Cardiac muscle cell (in vitro differentiated cells and primary cell): Measurements from ENCODE around the gene ANKRD11. TPM values are rescaled to one million over a fixed set of nuclear protein-coding genes. Genes with fewer than 3 reads are reported as not detected.
"Not testable (repeated sequence)": the region's sequence is repeated elsewhere in the genome, so short reads cannot be mapped to it uniquely, and the experiment has no call there.

Source experiments
- DNase-seq, 2 donors: peaks; one replicate each; pipeline versions ENCODE4 v3.0.0 to v3.0.0-alpha.2; 2010 to 2017; ENCODE audit warnings: low read depth in 1 of 2, low spot score in 1 of 2
- H3K27ac ChIP-seq: fragments of 200-600 bp; sonication (generic); 2 replicates; pipeline ENCODE4 v1.5.1; 2016
- H3K27me3 ChIP-seq: fragments of 200-600 bp; sonication (generic); 2 replicates; pipeline ENCODE4 v1.6.0; 2016; ENCODE audit warnings: control low read depth
- H3K36me3 ChIP-seq: fragments of 200-600 bp; sonication (generic); 2 replicates; pipeline ENCODE4 v1.5.1; 2016; ENCODE audit warnings: control low read depth
- H3K4me1 ChIP-seq: fragments of 200-600 bp; sonication (generic); 2 replicates; pipeline ENCODE4 v1.8.1; 2017; ENCODE audit warnings: low read depth, mild to moderate bottlenecking, mixed run types
- H3K4me3 ChIP-seq: fragments of 200-600 bp; sonication (generic); 2 replicates; pipeline ENCODE4 v1.5.1; 2016; ENCODE audit warnings: mild to moderate bottlenecking
- H3K9me3 ChIP-seq: fragments of 200-600 bp; sonication (generic); 2 replicates; pipeline ENCODE4 v1.5.1; 2017; ENCODE audit warnings: low read depth, mild to moderate bottlenecking, control low read depth
- CTCF ChIP-seq: IDR thresholded peaks from 2 replicates; pipeline ENCODE4 v1.5.1; 2012; ENCODE audit warnings: low read depth, mild to moderate bottlenecking, low read length
- polyA plus RNA-seq: library from polyadenylated mRNA; unstranded; fragments of >200 nt; fragmentation: Nextera tagmentation; extraction: Ambion mirVana; gene quantifications from 2 replicates; pipeline ENCODE4 v1.2.1, GENCODE V29; 2016
- total RNA-seq: library from RNA; depleted of rRNA; stranded (reverse); fragments of >200 nt; gene quantifications from 2 replicates; pipeline ENCODE4 v1.2.3, GENCODE V29; 2016

The ANKRD11 gene
- total and polyA plus RNA-seq, 2 experiments from 2014 or later, result 111 to 131 TPM

GRCh38 chr16:89423681-89424260 lies 66.6 kb downstream of the ANKRD11 start:
- Histone ChIP-seq H3K27ac (peak overlapping the region; percentile 82), H3K36me3 (no peaks in the 10 kb centered on the region), H3K4me3 (no peak overlapping the region)

GRCh38 chr16:89422905-89423630 lies 67.3 kb downstream of the ANKRD11 start:
- peak; percentile 39 to 41 for DNase-seq
- no peak overlapping the region for H3K4me3 ChIP-seq
- no peaks in the 10 kb centered on the region for H3K9me3 ChIP-seq
- no peaks in the 10 kb centered on the region for H3K36me3 ChIP-seq
- no peak for TF ChIP-seq CTCF
- no peaks in the 10 kb centered on the region for H3K27me3 ChIP-seq
- H3K4me1 ChIP-seq, result peaks cover 14% of the 10 kb centered on the region
- peak overlapping the region; percentile 82 for H3K27ac ChIP-seq

More at GRCh38 chr16:89423681-89424260, 66.6 kb downstream of the ANKRD11 start:
- DNase-seq, result no peak
- TF ChIP-seq CTCF, result no peak
- H3K27me3 ChIP-seq, result no peaks in the 10 kb centered on the region
- peaks cover 14% of the 10 kb centered on the region for H3K4me1 ChIP-seq
- H3K9me3 ChIP-seq, result no peaks in the 10 kb centered on the region

DNA sequence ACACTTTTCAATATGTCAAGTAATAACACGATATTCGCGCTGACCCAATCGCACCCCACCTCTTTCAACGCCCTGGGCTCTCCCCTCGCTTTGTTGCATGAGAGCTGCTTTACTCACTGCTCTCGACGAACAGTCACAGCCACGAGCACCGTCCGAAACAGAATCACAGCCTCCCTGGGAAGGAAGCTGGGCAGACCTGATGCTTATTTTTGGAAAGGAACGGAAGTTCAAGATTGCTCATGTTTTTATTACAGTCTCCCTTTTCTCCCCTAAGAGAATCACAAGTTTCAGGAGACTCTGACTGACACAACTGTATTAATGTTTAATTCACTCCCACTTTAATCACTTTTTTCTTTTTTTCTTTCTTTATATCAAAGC lies 67.8 kb downstream of the ANKRD11 start:
- peak in 1 of 2 donors; percentile 38 for DNase-seq
- Histone ChIP-seq H3K9me3 (no peaks in the 10 kb centered on the region), H3K36me3 (no peaks in the 10 kb centered on the region), H3K4me3 (no peak overlapping the region), H3K27ac (peak overlapping the region; percentile 82), H3K4me1 (peaks cover 17% of the 10 kb centered on the region), H3K27me3 (no peaks in the 10 kb centered on the region)
- TF ChIP-seq CTCF, result no peak

DNA sequence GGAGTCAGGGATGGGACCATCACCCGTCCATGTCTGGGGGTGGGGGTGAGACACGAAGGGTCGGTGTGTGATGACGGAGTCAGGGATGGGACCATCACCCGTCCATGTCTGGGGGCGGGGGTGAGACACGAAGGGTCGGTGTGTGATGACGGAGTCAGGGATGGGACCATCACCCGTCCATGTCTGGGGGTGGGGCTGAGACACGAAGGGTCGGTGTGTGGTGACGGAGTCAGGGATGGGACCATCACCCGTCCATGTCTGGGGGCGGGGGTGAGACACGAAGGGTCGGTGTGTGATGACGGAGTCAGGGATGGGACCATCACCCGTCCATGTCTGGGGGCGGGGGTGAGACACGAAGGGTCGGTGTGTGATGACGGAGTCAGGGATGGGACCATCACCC lies 69.1 kb downstream of the ANKRD11 start:
- not testable (repeated sequence) for DNase-seq, H3K27me3 ChIP-seq, H3K9me3 ChIP-seq, H3K4me3 ChIP-seq, H3K27ac ChIP-seq, H3K36me3 ChIP-seq
- H3K4me1 ChIP-seq, result peaks cover 26% of the 10 kb centered on the region

DNA sequence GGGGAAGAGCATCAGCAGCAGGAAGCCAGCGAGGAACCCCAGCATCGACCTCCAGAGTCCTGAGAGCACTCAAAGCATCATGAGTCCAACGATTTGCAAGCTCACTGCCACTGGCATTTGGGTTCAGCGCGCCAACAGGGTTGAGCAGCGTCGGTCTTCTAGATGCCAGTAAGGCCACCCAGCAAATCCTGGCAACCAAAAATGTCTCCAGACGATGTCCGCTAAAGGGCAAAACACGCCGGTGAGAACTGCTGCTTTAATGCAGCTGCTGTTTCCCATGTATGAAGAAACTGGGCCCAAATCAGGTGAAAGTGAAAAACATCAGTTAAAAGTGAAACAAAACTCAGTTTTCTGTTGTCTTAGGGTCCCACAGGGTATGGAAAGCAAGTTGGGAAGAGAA lies 70.2 kb downstream of the ANKRD11 start:
- Histone ChIP-seq H3K27me3 (no peaks in the 10 kb centered on the region), H3K4me1 (peaks cover 26% of the 10 kb centered on the region), H3K27ac (peak overlapping the region; percentile 13), H3K36me3 (no peaks in the 10 kb centered on the region), H3K4me3 (no peak overlapping the region), H3K9me3 (no peaks in the 10 kb centered on the region)
- no peak for TF ChIP-seq CTCF
- no peak for DNase-seq

GRCh38 chr16:89418352-89418751 lies 72.0 kb downstream of the ANKRD11 start:
- H3K27ac ChIP-seq, result no peak overlapping the region
- TF ChIP-seq CTCF, result no peak
- H3K4me1 ChIP-seq, result peaks cover 28% of the 10 kb centered on the region
- no peaks in the 10 kb centered on the region for H3K36me3 ChIP-seq
- DNase-seq, result no peak
- H3K27me3 ChIP-seq, result no peaks in the 10 kb centered on the region
- H3K9me3 ChIP-seq, result no peaks in the 10 kb centered on the region
- H3K4me3 ChIP-seq, result no peak overlapping the region
